SU-DHL-6 (cell line): ENCODE results near the gene NBEAL1.
"Not testable (repeated sequence)": the region's sequence is repeated elsewhere in the genome, so short reads cannot be mapped to it uniquely, and the experiment has no call there.

Experiments used
- H2AFZ ChIP-seq: fragments of 200-600 bp; sonication (generic); 2 replicates; pipeline ENCODE4 v1.6.1; 2014; ENCODE audit warnings: low read depth, mild to moderate bottlenecking, moderate library complexity, mixed read lengths, antibody characterized with exemption, low read length; ENCODE audit not compliant: severe bottlenecking
- H3F3A ChIP-seq: fragments of 200-600 bp; shearing (Covaris generic); 2 replicates; pipeline ENCODE4 v1.6.0; 2016; ENCODE audit warnings: antibody characterized with exemption, mild to moderate bottlenecking; ENCODE audit not compliant: insufficient read depth
- H3K27ac ChIP-seq: fragments of 200-600 bp; sonication (generic); 2 replicates; pipeline ENCODE4 v1.5.1; 2016; ENCODE audit warnings: low read depth, mild to moderate bottlenecking, low read length, moderate library complexity, mixed read lengths
- H3K27me3 ChIP-seq: fragments of 200-600 bp; sonication (generic), shearing (Covaris generic); 2 replicates; pipeline ENCODE4 v1.6.0; 2014; ENCODE audit warnings: mild to moderate bottlenecking, low read length
- H3K36me3 ChIP-seq: fragments of 200-600 bp; sonication (generic); 2 replicates; pipeline ENCODE4 v1.6.1; 2014; ENCODE audit warnings: mild to moderate bottlenecking, low read length, mixed read lengths
- H3K4me2 ChIP-seq: fragments of 300-600, 200-600 bp; shearing (Covaris generic), sonication (generic); 2 replicates; pipeline ENCODE4 v1.6.0; 2014; ENCODE audit warnings: low read length, low read depth, mild to moderate bottlenecking; ENCODE audit not compliant: poor library complexity, severe bottlenecking
- H3K4me3 ChIP-seq: fragments of 200-600 bp; sonication (generic); 2 replicates; pipeline ENCODE4 v1.5.1; 2014; ENCODE audit warnings: antibody characterized with exemption, low read length, mild to moderate bottlenecking, mixed read lengths; ENCODE audit not compliant: insufficient read depth, poor library complexity, severe bottlenecking
- H3K79me2 ChIP-seq: fragments of 200-600 bp; sonication (generic); 2 replicates; pipeline ENCODE4 v1.6.1; 2014; ENCODE audit warnings: mild to moderate bottlenecking, low read length, moderate library complexity; ENCODE audit not compliant: insufficient read depth
- H3K9ac ChIP-seq: fragments of 200-600 bp; sonication (generic); 2 replicates; pipeline ENCODE4 v1.7.0; 2014; ENCODE audit warnings: mild to moderate bottlenecking, low read length
- H3K9me2 ChIP-seq: fragments of 200-600 bp; sonication (generic); replicated peaks from 2 replicates; pipeline ENCODE4 v1.6.1; 2014; ENCODE audit warnings: low read length; ENCODE audit not compliant: insufficient read depth
- H3K9me3 ChIP-seq: fragments of 200-600 bp; sonication (generic); 2 replicates; pipeline ENCODE4 v1.6.1; 2014; ENCODE audit warnings: low read length, mixed read lengths; ENCODE audit not compliant: insufficient read depth
- H4K20me1 ChIP-seq: fragments of 200-600 bp; sonication (generic); 2 replicates; pipeline ENCODE4 v1.6.1; 2014; ENCODE audit warnings: low read depth, mild to moderate bottlenecking, antibody characterized with exemption, low read length, moderate library complexity, mixed read lengths
- CTCF ChIP-seq: fragments of 200-600 bp; sonication (generic); IDR thresholded peaks from one replicate; pipeline ENCODE4 v1.5.1; 2017; ENCODE audit warnings: antibody characterized with exemption, mild to moderate bottlenecking, low read length, moderate library complexity; ENCODE audit not compliant: insufficient read depth, poor library complexity, severe bottlenecking
- EZH2phosphoT487 ChIP-seq: fragments of 200-600 bp; sonication (generic), shearing (Covaris generic); conservative IDR thresholded peaks from 2 replicates; pipeline ENCODE4 v1.6.1; 2018; ENCODE audit warnings: mild to moderate bottlenecking, antibody characterized with exemption, low read length, moderate library complexity, mixed read lengths

The NBEAL1 gene

GRCh38 chr2:203191026-203191425 is 176.4 kb downstream of the NBEAL1 start:
- H3K36me3 ChIP-seq, H3K4me3 ChIP-seq, H3F3A ChIP-seq, H4K20me1 ChIP-seq, H3K27me3 ChIP-seq, H3K9me3 ChIP-seq, H3K27ac ChIP-seq, H3K9me2 ChIP-seq, H3K4me2 ChIP-seq, H3K9ac ChIP-seq, H3K79me2 ChIP-seq, H2AFZ ChIP-seq: not testable (repeated sequence)

- no peak for TF ChIP-seq EZH2phosphoT487
- TF ChIP-seq CTCF: no peak
- H3K27me3 ChIP-seq: no peaks in the 10 kb centered on the region
- no peak overlapping the region for H2AFZ ChIP-seq
- H3K4me2 ChIP-seq: no peak overlapping the region
- no peak overlapping the region for H3K9ac ChIP-seq
- no peaks in the 10 kb centered on the region for H4K20me1 ChIP-seq
- peaks cover 2% of the 10 kb centered on the region; the same call in 1 of the 2 replicates for H3K36me3 ChIP-seq
- no peak overlapping the region for H3K4me3 ChIP-seq
- no peak overlapping the region for H3K27ac ChIP-seq
- H3K79me2 ChIP-seq: no peaks in the 10 kb centered on the region
- H3K9me2 ChIP-seq: no peaks in the 10 kb centered on the region
- H3F3A ChIP-seq: no peaks in the 10 kb centered on the region
- H3K9me3 ChIP-seq: no peaks in the 10 kb centered on the region
Measured at GRCh38 chr2:203191961-203192360, 177.3 kb downstream of the NBEAL1 start.

- no peaks in the 10 kb centered on the region for H4K20me1 ChIP-seq
- no peaks in the 10 kb centered on the region for H3F3A ChIP-seq
- no peaks in the 10 kb centered on the region for H3K27me3 ChIP-seq
- H3K79me2 ChIP-seq: no peaks in the 10 kb centered on the region
- H3K9ac ChIP-seq: no peak overlapping the region
- peaks cover 2% of the 10 kb centered on the region; the same call in 1 of the 2 replicates for H3K36me3 ChIP-seq
- no peak overlapping the region for H3K4me3 ChIP-seq
- no peaks in the 10 kb centered on the region for H3K9me2 ChIP-seq
- H3K9me3 ChIP-seq: no peaks in the 10 kb centered on the region
- H3K27ac ChIP-seq: no peak overlapping the region
- H3K4me2 ChIP-seq: no peak overlapping the region
- TF ChIP-seq EZH2phosphoT487: no peak
- TF ChIP-seq CTCF: no peak
- no peak overlapping the region for H2AFZ ChIP-seq
Measured at GRCh38 chr2:203195331-203196036, 180.8 kb downstream of the NBEAL1 start.

DNA sequence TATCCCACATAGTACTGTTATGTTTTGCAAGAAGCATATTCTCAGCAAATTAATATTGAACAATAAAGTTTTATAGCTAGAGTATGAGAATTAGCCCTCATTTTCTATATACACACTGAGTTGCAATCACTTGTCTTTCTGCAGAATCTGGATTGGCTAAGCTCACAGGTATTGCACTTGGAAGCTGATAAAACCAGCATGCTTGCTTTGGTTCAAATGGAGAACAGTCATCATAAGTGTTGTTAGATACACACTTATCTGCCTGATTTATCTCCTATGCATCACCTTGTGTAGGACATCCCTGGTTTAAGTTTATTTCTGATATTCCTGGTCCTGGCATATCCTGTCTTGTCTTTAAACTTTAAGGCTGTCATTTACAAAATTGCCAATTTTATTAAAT is 186.2 kb downstream of the NBEAL1 start:
- H3K27me3 ChIP-seq: no peaks in the 10 kb centered on the region
- H3K79me2 ChIP-seq: no peaks in the 10 kb centered on the region
- no peaks in the 10 kb centered on the region for H4K20me1 ChIP-seq
- no peaks in the 10 kb centered on the region for H3F3A ChIP-seq
- H3K9ac ChIP-seq: no peak overlapping the region
- H3K4me3 ChIP-seq: no peak overlapping the region
- no peaks in the 10 kb centered on the region; the same call in 1 of the 2 replicates for H3K36me3 ChIP-seq
- TF ChIP-seq EZH2phosphoT487 (no peak), CTCF (no peak)
- no peaks in the 10 kb centered on the region for H3K9me2 ChIP-seq
- H3K4me2 ChIP-seq: no peak overlapping the region
- no peak overlapping the region for H3K27ac ChIP-seq
- H3K9me3 ChIP-seq: no peaks in the 10 kb centered on the region
- H2AFZ ChIP-seq: no peak overlapping the region
